Measurements from ENCODE around the gene CYFIP2. TPM values are rescaled to one million over a fixed set of nuclear protein-coding genes. Genes with fewer than 3 reads are reported as not detected.

The CYFIP2 gene
- total and polyA plus RNA-seq, 8 donors = 14.8 to 162 (median 24.4) TPM

GRCh38 chr5:157357823-157358222 is 91.9 kb downstream of the CYFIP2 start:
- Histone ChIP-seq H3K27me3 (no peaks in the 10 kb centered on the region), H3K36me3 (peaks cover 0 to 37% (median 18%) of the 10 kb centered on the region in 4 donors), H3K4me1 (peaks cover 0 to 10% (median 0%) of the 10 kb centered on the region in 4 donors), H3K9me3 (no peaks in the 10 kb centered on the region), H3K4me3 (no peak overlapping the region), H3K27ac (no peak overlapping the region)
- intact Hi-C loops (cut with DNase I; ENCODE audit: low total_unique reads) = no loop called here
- 88 to 96% (median 90%) methylated on average over 6 of the region's 6 CpGs for WGBS, 5 donors
- TF ChIP-seq POLR2A (IDR thresholded peaks at IDR 0.05) = no peak
- DNase-seq = no peak

- Histone ChIP-seq H3K4me1 (peaks cover 0 to 10% (median 0%) of the 10 kb centered on the region in 4 donors), H3K27me3 (no peaks in the 10 kb centered on the region), H3K36me3 (peaks cover 0 to 39% (median 25%) of the 10 kb centered on the region in 4 donors), H3K27ac (no peak overlapping the region), H3K4me3 (no peak overlapping the region), H3K9me3 (no peaks in the 10 kb centered on the region)
- DNase-seq = no peak
- intact Hi-C loops (cut with DNase I; ENCODE audit: low total_unique reads) = no loop called here
- TF ChIP-seq CTCF (IDR thresholded peaks at IDR 0.05) (no peak), EP300 (IDR thresholded peaks at IDR 0.05) (no peak), POLR2A (IDR thresholded peaks at IDR 0.05) (no peak), POLR2AphosphoS5 (IDR thresholded peaks at IDR 0.05) (no peak)
- WGBS, 5 donors = 70 to 87% (median 81%) methylated on average over 4 of the region's 4 CpGs
These were observed 92.9 kb downstream of the CYFIP2 start for GRCh38 chr5:157358871-157359270.

GRCh38 chr5:157359356-157360055 is 93.6 kb downstream of the CYFIP2 start:
- Histone ChIP-seq H3K27ac (no peak overlapping the region), H3K4me1 (peaks cover 0 to 10% (median 0%) of the 10 kb centered on the region in 4 donors), H3K36me3 (peaks cover 0 to 39% (median 28%) of the 10 kb centered on the region in 4 donors), H3K27me3 (no peaks in the 10 kb centered on the region), H3K9me3 (no peaks in the 10 kb centered on the region), H3K4me3 (no peak overlapping the region)
- no peak for DNase-seq
- TF ChIP-seq POLR2A (IDR thresholded peaks at IDR 0.05) = no peak
- no peak for TF ChIP-seq POLR2AphosphoS5 (IDR thresholded peaks at IDR 0.05)
- TF ChIP-seq EP300 (IDR thresholded peaks at IDR 0.05) = no peak
- TF ChIP-seq CTCF (IDR thresholded peaks at IDR 0.05) = no peak
- intact Hi-C loops (cut with DNase I; ENCODE audit: low total_unique reads) = no loop called here
- WGBS, 5 donors = 91 to 100% (median 95%) methylated on average over 2 of the region's 2 CpGs

- peaks cover 0 to 12% (median 5%) of the 10 kb centered on the region in 4 donors for H3K4me1 ChIP-seq
- H3K27me3 ChIP-seq = no peaks in the 10 kb centered on the region
- H3K9me3 ChIP-seq = no peaks in the 10 kb centered on the region
- H3K27ac ChIP-seq = no peak overlapping the region
- H3K4me3 ChIP-seq = no peak overlapping the region
- intact Hi-C loops (cut with DNase I; ENCODE audit: low total_unique reads) = no loop called here
- peaks cover 0 to 39% (median 28%) of the 10 kb centered on the region in 4 donors for H3K36me3 ChIP-seq
- WGBS, 5 donors = 28 to 61% (median 40%) methylated on average over 3 of the region's 3 CpGs
- TF ChIP-seq CTCF (IDR thresholded peaks at IDR 0.05) (no peak), EP300 (IDR thresholded peaks at IDR 0.05) (no peak), POLR2AphosphoS5 (IDR thresholded peaks at IDR 0.05) (no peak), POLR2A (IDR thresholded peaks at IDR 0.05) (no peak)
- DNase-seq = no peak
These were observed 96.1 kb downstream of the CYFIP2 start for GRCh38 chr5:157362012-157362411.

- H3K27me3 ChIP-seq = no peaks in the 10 kb centered on the region
- DNase-seq = no peak
- peaks cover 0 to 17% (median 7%) of the 10 kb centered on the region in 4 donors for H3K4me1 ChIP-seq
- no peaks in the 10 kb centered on the region for H3K9me3 ChIP-seq
- TF ChIP-seq EP300 (IDR thresholded peaks at IDR 0.05) (no peak), CTCF (IDR thresholded peaks at IDR 0.05) (no peak), POLR2AphosphoS5 (IDR thresholded peaks at IDR 0.05) (no peak), POLR2A (IDR thresholded peaks at IDR 0.05) (no peak)
- H3K36me3 ChIP-seq = peaks cover 0 to 39% (median 28%) of the 10 kb centered on the region in 4 donors
- H3K4me3 ChIP-seq = no peak overlapping the region
- 67 to 84% (median 69%) methylated on average over 4 of the region's 4 CpGs for WGBS, 5 donors
- intact Hi-C loops (cut with DNase I; ENCODE audit: low total_unique reads) = no loop called here
- no peak overlapping the region for H3K27ac ChIP-seq
These were observed 96.6 kb downstream of the CYFIP2 start for GRCh38 chr5:157362502-157362901.

Measured in stomach (tissue), 9 donors.